Trophoblast cell (in vitro differentiated cells and primary cell): ENCODE results near the gene KRTAP4-1.
A peak's percentile ranks its signal among the peaks of the same experiment; 100 is the strongest.
"Not testable (repeated sequence)": the region's sequence is repeated elsewhere in the genome, so short reads cannot be mapped to it uniquely, and the experiment has no call there.

Source experiments
- DNase-seq, 2 donors: peaks; one replicate each; pipeline ENCODE4 v3.0.0-alpha.2; 2016
- H2AFZ ChIP-seq: 2 replicates; pipeline ENCODE4 v1.6.1; 2013; ENCODE audit warnings: low read length, moderate library complexity, mild to moderate bottlenecking; ENCODE audit not compliant: insufficient read depth, poor library complexity
- H2AK5ac ChIP-seq: 2 replicates; pipeline ENCODE4 v1.6.1; 2013; ENCODE audit warnings: mild to moderate bottlenecking, low read length
- H2BK120ac ChIP-seq: 2 replicates; pipeline ENCODE4 v1.6.1; 2013; ENCODE audit warnings: low read length, mild to moderate bottlenecking, moderate library complexity; ENCODE audit not compliant: insufficient read depth, poor library complexity
- H2BK12ac ChIP-seq: 2 replicates; pipeline ENCODE4 v1.6.1; 2013; ENCODE audit warnings: mild to moderate bottlenecking, low read length, moderate library complexity
- H2BK5ac ChIP-seq: 2 replicates; pipeline ENCODE4 v1.6.1; 2013; ENCODE audit warnings: low read length, low read depth, moderate library complexity, mild to moderate bottlenecking; ENCODE audit not compliant: poor library complexity
- H3K14ac ChIP-seq: 2 replicates; pipeline ENCODE4 v1.6.1; 2013; ENCODE audit warnings: mild to moderate bottlenecking, low read length
- H3K18ac ChIP-seq: 2 replicates; pipeline ENCODE4 v1.6.1; 2013; ENCODE audit warnings: mild to moderate bottlenecking, low read length
- H3K23ac ChIP-seq: 2 replicates; pipeline ENCODE4 v1.6.1; 2013; ENCODE audit warnings: low read length
- H3K27ac ChIP-seq: 2 replicates; pipeline ENCODE4 v1.5.1; 2013; ENCODE audit warnings: low read depth, mild to moderate bottlenecking, inconsistent platforms, low read length, moderate library complexity
- H3K27me3 ChIP-seq: 2 replicates; pipeline ENCODE4 v1.6.1; 2013; ENCODE audit warnings: inconsistent platforms, mild to moderate bottlenecking, low read length, moderate library complexity; ENCODE audit not compliant: insufficient read depth
- H3K36me3 ChIP-seq, 2 experiments: 1 replicate in 1 of 2; 2 replicates in 1 of 2; pipeline ENCODE4 v1.6.1; 2013; ENCODE audit warnings: low read length in 2 of 2, mild to moderate bottlenecking in 2 of 2, moderate library complexity in 1 of 2; ENCODE audit not compliant: insufficient read depth in 2 of 2, control insufficient read depth in 1 of 2
- H3K4ac ChIP-seq: 2 replicates; pipeline ENCODE4 v1.6.1; 2013; ENCODE audit warnings: low read depth, mild to moderate bottlenecking, low read length, moderate library complexity
- H3K4me1 ChIP-seq, 2 experiments: 1 replicate in 1 of 2; 2 replicates in 1 of 2; pipeline ENCODE4 v1.6.1; 2013; ENCODE audit warnings: low read length in 2 of 2, mild to moderate bottlenecking in 2 of 2, moderate library complexity in 1 of 2; ENCODE audit not compliant: insufficient read depth in 2 of 2, control insufficient read depth in 1 of 2
- H3K4me2 ChIP-seq: 2 replicates; pipeline ENCODE4 v1.6.1; 2013; ENCODE audit warnings: inconsistent platforms, mild to moderate bottlenecking, low read length, moderate library complexity
- H3K4me3 ChIP-seq: 2 replicates; pipeline ENCODE4 v1.5.1; 2013; ENCODE audit warnings: mild to moderate bottlenecking, low read depth, low read length, inconsistent platforms
- H3K79me1 ChIP-seq: one replicate; pipeline ENCODE4 v1.6.1; 2013; ENCODE audit warnings: low read length
- H3K79me2 ChIP-seq: 2 replicates; pipeline ENCODE4 v1.6.1; 2013; ENCODE audit warnings: low read length, mild to moderate bottlenecking; ENCODE audit not compliant: control insufficient read depth, insufficient read depth, poor library complexity
- H3K9ac ChIP-seq: 2 replicates; pipeline ENCODE4 v1.6.1; 2013; ENCODE audit warnings: mild to moderate bottlenecking, low read length
- H3K9me3 ChIP-seq: 2 replicates; pipeline ENCODE4 v1.6.1; 2013; ENCODE audit warnings: low read depth, mild to moderate bottlenecking, control low read depth, inconsistent platforms, low read length; ENCODE audit not compliant: insufficient read depth
- H4K12ac ChIP-seq: 2 replicates; pipeline ENCODE4 v1.6.1; 2013; ENCODE audit warnings: low read depth, mild to moderate bottlenecking, low read length, moderate library complexity
- H4K8ac ChIP-seq: 2 replicates; pipeline ENCODE4 v1.6.1; 2013; ENCODE audit warnings: low read depth, mild to moderate bottlenecking, low read length, moderate library complexity
- H4K91ac ChIP-seq: one replicate; pipeline ENCODE4 v1.6.1; 2013; ENCODE audit warnings: low read depth, mild to moderate bottlenecking, low read length, moderate library complexity
- WGBS: extraction: QIAGEN DNeasy Blood & Tissue Kit; methylation state at CpG from one replicate; pipeline ENCODE4 v1.1.7; 2013; ENCODE audit warnings: missing lambda C conversion rate; ENCODE audit not compliant: insufficient read length, insufficient coverage; ENCODE audit errors: extremely low coverage; 5-methylcytosine and 5-hydroxymethylcytosine counted together

The KRTAP4-1 gene

GRCh38 chr17:41226598-41227095, 41.9 kb upstream of the KRTAP4-1 start, which contains the start of gene KRTAP9-2:
TSS of gene KRTAP9-2 (plus strand) at chr17:41226648. CDS start at chr17:41226655, 7 bp downstream.
- not testable (repeated sequence) for H3K23ac ChIP-seq, H3K14ac ChIP-seq, H3K4me2 ChIP-seq, H3K4ac ChIP-seq, H3K27ac ChIP-seq, H3K79me2 ChIP-seq, H3K36me3 ChIP-seq, H3K27me3 ChIP-seq, H4K91ac ChIP-seq, H2AK5ac ChIP-seq, H3K9me3 ChIP-seq, DNase-seq, H2AFZ ChIP-seq, H3K79me1 ChIP-seq, H3K4me3 ChIP-seq, H4K12ac ChIP-seq, H3K4me1 ChIP-seq, H2BK120ac ChIP-seq, H3K9ac ChIP-seq, H4K8ac ChIP-seq, H2BK12ac ChIP-seq, H3K18ac ChIP-seq
- H2BK5ac ChIP-seq: peak within 1 kb of the TSS; percentile 40
- WGBS: no CpG with 5 or more reads among the region's 4 CpGs

- Histone ChIP-seq H3K14ac (no peak overlapping the region), H3K4ac (no peak overlapping the region), H3K4me3 (no peak overlapping the region), H3K36me3 (no peaks in the 10 kb centered on the region), H3K9me3 (no peaks in the 10 kb centered on the region), H3K4me1 (no peaks in the 10 kb centered on the region), H4K12ac (no peak overlapping the region), H3K9ac (no peak overlapping the region), H2BK12ac (no peak overlapping the region), H3K79me1 (no peaks in the 10 kb centered on the region), H4K8ac (no peak overlapping the region), H2AFZ (no peak overlapping the region), H2AK5ac (no peak overlapping the region), H3K4me2 (no peak overlapping the region), H3K18ac (no peak overlapping the region), H2BK5ac (peak overlapping the region; percentile 40), H2BK120ac (no peak overlapping the region), H3K27ac (no peak overlapping the region), H3K27me3 (no peaks in the 10 kb centered on the region), H3K79me2 (no peaks in the 10 kb centered on the region), H3K23ac (no peak overlapping the region), H4K91ac (no peak overlapping the region)
- DNase-seq: peak in 1 of 2 donors; percentile 35
- WGBS: no CpG with 5 or more reads among the region's 6 CpGs
These were observed 41.3 kb upstream of the KRTAP4-1 start for GRCh38 chr17:41226051-41226450.

GRCh38 chr17:41223821-41224220, 39.1 kb upstream of the KRTAP4-1 start:
- DNase-seq: no peak
- Histone ChIP-seq H2AFZ (no peak overlapping the region), H4K8ac (no peak overlapping the region), H3K4me1 (no peaks in the 10 kb centered on the region), H2BK5ac (no peak overlapping the region), H3K36me3 (no peaks in the 10 kb centered on the region), H2AK5ac (no peak overlapping the region), H3K79me1 (no peaks in the 10 kb centered on the region), H3K4me2 (no peak overlapping the region), H4K12ac (no peak overlapping the region), H3K9me3 (no peaks in the 10 kb centered on the region), H4K91ac (no peak overlapping the region), H3K14ac (no peak overlapping the region), H2BK120ac (no peak overlapping the region), H3K79me2 (no peaks in the 10 kb centered on the region), H3K9ac (no peak overlapping the region), H3K4me3 (no peak overlapping the region), H3K27me3 (no peaks in the 10 kb centered on the region), H3K27ac (no peak overlapping the region), H3K18ac (no peak overlapping the region), H3K23ac (no peak overlapping the region), H2BK12ac (no peak overlapping the region), H3K4ac (no peak overlapping the region)
- WGBS: no CpG with 5 or more reads among the region's 2 CpGs

DNA sequence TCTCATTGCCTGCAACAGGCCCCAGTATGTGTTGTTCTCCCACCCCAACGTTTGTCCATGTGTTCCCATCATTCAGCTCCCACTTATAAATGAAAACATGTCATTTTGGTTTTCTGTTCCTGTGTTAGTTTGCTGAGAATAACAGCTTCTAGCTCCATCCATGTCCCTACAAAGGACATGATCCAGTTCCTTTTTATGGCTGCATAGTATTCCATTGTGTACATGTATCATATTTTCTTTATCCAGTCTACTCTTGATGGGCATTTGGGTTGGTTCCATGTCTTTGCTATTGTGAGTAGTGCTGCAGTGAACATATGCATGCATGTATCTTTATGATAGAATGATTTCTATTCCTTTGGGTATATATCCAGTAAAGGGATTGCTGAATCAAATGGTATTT, 31.0 kb upstream of the KRTAP4-1 start:
- Histone ChIP-seq H3K36me3 (no peaks in the 10 kb centered on the region), H2AK5ac (no peak overlapping the region), H2BK12ac (no peak overlapping the region), H3K9ac (no peak overlapping the region), H3K4me3 (no peak overlapping the region), H3K18ac (no peak overlapping the region), H4K8ac (no peak overlapping the region), H4K12ac (no peak overlapping the region), H3K79me1 (no peaks in the 10 kb centered on the region), H2AFZ (no peak overlapping the region), H3K4me1 (no peaks in the 10 kb centered on the region), H3K9me3 (no peaks in the 10 kb centered on the region), H2BK120ac (no peak overlapping the region), H3K23ac (no peak overlapping the region), H4K91ac (no peak overlapping the region), H3K4ac (no peak overlapping the region), H3K79me2 (no peaks in the 10 kb centered on the region), H3K27ac (no peak overlapping the region), H3K14ac (no peak overlapping the region), H3K4me2 (no peak overlapping the region), H2BK5ac (no peak overlapping the region), H3K27me3 (no peaks in the 10 kb centered on the region)
- no CpG with 5 or more reads among the region's 1 CpG for WGBS
- no peak for DNase-seq
